Measurements from ENCODE around the gene TSNAXIP1. TPM values are rescaled to one million over a fixed set of nuclear protein-coding genes. Genes with fewer than 3 reads are reported as not detected.

TSNAXIP1 gene
- total RNA-seq, 2 donors from 2014 or later = 0.13 to 0.30 TPM

- intact Hi-C loops (cut with DNase I) = no loop called here
- Histone ChIP-seq H3K27me3 (no peaks in the 10 kb centered on the region), H3K4me3 (no peak overlapping the region), H3K4me1 (no peaks in the 10 kb centered on the region), H3K9ac (ENCODE audit: low read depth in 2 of 2, low read length in 2 of 2) (no peak overlapping the region), H3K36me3 (no peaks in the 10 kb centered on the region), H3K9me3 (no peaks in the 10 kb centered on the region), H3K27ac (no peak overlapping the region)
- no peak for TF ChIP-seq CTCF (IDR thresholded peaks at IDR 0.05)
- no peak for DNase-seq
Observed at GRCh38 chr16:67775273-67775672, 31.4 kb upstream of the TSNAXIP1 start.

GRCh38 chr16:67779256-67780014 is 27.3 kb upstream of the TSNAXIP1 start:
- intact Hi-C loops (cut with DNase I) = no loop called here

GRCh38 chr16:67780847-67781564 is 25.7 kb upstream of the TSNAXIP1 start:
- DNase-seq = no peak
- Histone ChIP-seq H3K4me3 (no peak overlapping the region), H3K27me3 (no peaks in the 10 kb centered on the region), H3K27ac (no peak overlapping the region), H3K9me3 (no peaks in the 10 kb centered on the region), H3K9ac (ENCODE audit: low read depth in 2 of 2, low read length in 2 of 2) (peak overlapping the region in 1 of 2 donors; percentile 41), H3K4me1 (no peaks in the 10 kb centered on the region), H3K36me3 (no peaks in the 10 kb centered on the region)
- intact Hi-C loops (cut with DNase I) = no loop called here
- no peak for TF ChIP-seq CTCF (IDR thresholded peaks at IDR 0.05)

More at GRCh38 chr16:67779256-67780014, 27.3 kb upstream of the TSNAXIP1 start:
- Histone ChIP-seq H3K4me1 (no peaks in the 10 kb centered on the region), H3K9me3 (no peaks in the 10 kb centered on the region), H3K27me3 (no peaks in the 10 kb centered on the region), H3K4me3 (no peak overlapping the region), H3K27ac (no peak overlapping the region), H3K36me3 (no peaks in the 10 kb centered on the region), H3K9ac (ENCODE audit: low read depth in 2 of 2, low read length in 2 of 2) (no peak overlapping the region)
- TF ChIP-seq CTCF (IDR thresholded peaks at IDR 0.05) = no peak
- DNase-seq = no peak

- DNase-seq = no peak
- H3K27ac ChIP-seq = no peak overlapping the region
- no peaks in the 10 kb centered on the region for H3K4me1 ChIP-seq
- H3K4me3 ChIP-seq = no peak overlapping the region
- intact Hi-C loops (cut with DNase I) = no loop called here
- H3K9ac ChIP-seq (ENCODE audit: low read depth in 2 of 2, low read length in 2 of 2) = peak overlapping the region in 1 of 2 donors; percentile 41
- no peaks in the 10 kb centered on the region for H3K9me3 ChIP-seq
- H3K27me3 ChIP-seq = no peaks in the 10 kb centered on the region
- no peak for TF ChIP-seq CTCF (IDR thresholded peaks at IDR 0.05)
- H3K36me3 ChIP-seq = no peaks in the 10 kb centered on the region
Observed at GRCh38 chr16:67781565-67781921, 25.1 kb upstream of the TSNAXIP1 start.

GRCh38 chr16:67782567-67783352 is 23.9 kb upstream of the TSNAXIP1 start:
- Histone ChIP-seq H3K36me3 (no peaks in the 10 kb centered on the region), H3K9me3 (no peaks in the 10 kb centered on the region), H3K4me1 (no peaks in the 10 kb centered on the region), H3K4me3 (no peak overlapping the region), H3K27ac (no peak overlapping the region), H3K27me3 (no peaks in the 10 kb centered on the region), H3K9ac (ENCODE audit: low read depth in 2 of 2, low read length in 2 of 2) (no peak overlapping the region)
- no peak for DNase-seq
- intact Hi-C loops (cut with DNase I) = no loop called here
- no peak for TF ChIP-seq CTCF (IDR thresholded peaks at IDR 0.05)
